ENCODE data around the gene SHB.

DNA sequence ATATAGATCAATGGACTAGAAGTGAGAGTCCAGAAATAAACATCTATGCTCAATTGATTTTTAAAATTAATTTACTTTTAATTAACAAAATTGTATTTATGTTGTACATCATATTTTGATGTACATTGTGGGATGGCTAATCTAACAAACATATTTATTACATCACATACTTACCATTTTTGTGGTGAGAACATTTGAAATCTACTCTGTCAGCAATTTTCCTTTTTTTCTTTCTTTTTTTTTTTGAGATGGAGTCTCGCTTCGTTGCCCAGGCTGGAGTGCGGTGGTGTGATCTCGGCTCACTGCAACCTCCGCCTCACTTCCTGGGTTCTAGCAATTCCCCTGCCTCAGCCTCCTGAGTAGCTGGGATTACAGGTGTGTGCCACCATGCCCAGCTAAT, 32.4 kb upstream of the SHB start:
- TF ChIP-seq SIN3A (IDR thresholded peaks at IDR 0.05; ENCODE audit: borderline replicate concordance, insufficient read depth, low read length) (no peak), POLR2AphosphoS5 (IDR thresholded peaks at IDR 0.05; ENCODE audit: low read depth, low read length) (no peak)
- TF ChIP-seq, protein P1, sequence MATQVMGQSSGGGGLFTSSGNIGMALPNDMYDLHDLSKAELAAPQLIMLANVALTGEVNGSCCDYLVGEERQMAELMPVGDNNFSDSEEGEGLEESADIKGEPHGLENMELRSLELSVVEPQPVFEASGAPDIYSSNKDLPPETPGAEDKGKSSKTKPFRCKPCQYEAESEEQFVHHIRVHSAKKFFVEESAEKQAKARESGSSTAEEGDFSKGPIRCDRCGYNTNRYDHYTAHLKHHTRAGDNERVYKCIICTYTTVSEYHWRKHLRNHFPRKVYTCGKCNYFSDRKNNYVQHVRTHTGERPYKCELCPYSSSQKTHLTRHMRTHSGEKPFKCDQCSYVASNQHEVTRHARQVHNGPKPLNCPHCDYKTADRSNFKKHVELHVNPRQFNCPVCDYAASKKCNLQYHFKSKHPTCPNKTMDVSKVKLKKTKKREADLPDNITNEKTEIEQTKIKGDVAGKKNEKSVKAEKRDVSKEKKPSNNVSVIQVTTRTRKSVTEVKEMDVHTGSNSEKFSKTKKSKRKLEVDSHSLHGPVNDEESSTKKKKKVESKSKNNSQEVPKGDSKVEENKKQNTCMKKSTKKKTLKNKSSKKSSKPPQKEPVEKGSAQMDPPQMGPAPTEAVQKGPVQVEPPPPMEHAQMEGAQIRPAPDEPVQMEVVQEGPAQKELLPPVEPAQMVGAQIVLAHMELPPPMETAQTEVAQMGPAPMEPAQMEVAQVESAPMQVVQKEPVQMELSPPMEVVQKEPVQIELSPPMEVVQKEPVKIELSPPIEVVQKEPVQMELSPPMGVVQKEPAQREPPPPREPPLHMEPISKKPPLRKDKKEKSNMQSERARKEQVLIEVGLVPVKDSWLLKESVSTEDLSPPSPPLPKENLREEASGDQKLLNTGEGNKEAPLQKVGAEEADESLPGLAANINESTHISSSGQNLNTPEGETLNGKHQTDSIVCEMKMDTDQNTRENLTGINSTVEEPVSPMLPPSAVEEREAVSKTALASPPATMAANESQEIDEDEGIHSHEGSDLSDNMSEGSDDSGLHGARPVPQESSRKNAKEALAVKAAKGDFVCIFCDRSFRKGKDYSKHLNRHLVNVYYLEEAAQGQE (IDR thresholded peaks at IDR 0.05; ENCODE audit: insufficient read depth in 1 of 2, low read depth in 2 of 2, low read length in 2 of 2), result no peak
